K562 (cell line): ENCODE results near the gene ERAL1. TPM values are rescaled to one million over a fixed set of nuclear protein-coding genes. Genes with fewer than 3 reads are reported as not detected.
A peak's percentile ranks its signal among the peaks of the same experiment; 100 is the strongest.

Source experiments
- ATAC-seq: fragments of 200-7000 bp; cut with Tn5 transposase; 3 replicates; pipeline ENCODE4 v1.9.1; 2020; ENCODE audit warnings: moderate library complexity
- BruUV-seq: library from RNA; stranded (reverse); fragments of 400-500 nt; replicated peaks from 2 replicates; lab custom pipeline; 2021; lab: Mats Ljungman, UMichigan
- CTCF ChIA-PET: fragments of 300-600 bp; formaldehyde crosslinking; extraction: SDS; loops from one replicate; lab custom pipeline; 2021; ENCODE audit warnings: low intra/inter-chr PET ratio; lab: Yijun Ruan, JAX
- POLR2A ChIA-PET: fragments of 300-600, 350-650 bp; sonication (Branson Sonifier 250); formaldehyde crosslinking; extraction: SDS; loops from one replicate; lab custom pipeline; 2021; ENCODE audit warnings: antibody characterized with exemption, inconsistent platforms; lab: Yijun Ruan, JAX
- DNase-seq, 4 experiments: peaks; one replicate each; pipeline versions ENCODE4 v3.0.0 to v3.0.0-alpha.2; 2011 to 2018; ENCODE audit warnings: low spot score in 3 of 4, mixed read lengths in 3 of 4; ENCODE audit errors: extremely low read depth in 1 of 4
- FAIRE-seq: peaks from 2 replicates; lab custom pipeline; 2011; peaks lifted over from hg19 to GRCh38; lab: Jason Lieb, UNC
- H2AFZ ChIP-seq: 2 replicates; pipeline ENCODE4 v1.6.0; 2011; ENCODE audit warnings: low read depth, low read length, control low read depth, inconsistent platforms
- H3K27ac ChIP-seq: fragments of 200-600 bp; 3 replicates; pipeline ENCODE4 v1.8.0; 2011; ENCODE audit warnings: low read depth, mild to moderate bottlenecking, control low read depth, inconsistent platforms, low read length, moderate library complexity, mixed read lengths; ENCODE audit errors: extremely low read depth
- H3K27me3 ChIP-seq, 2 experiments: fragments of 300-600 bp in 1 of 2; 2 replicates in 1 of 2; 3 replicates in 1 of 2; pipeline versions ENCODE4 v1.6.0 to v1.8.0; 2011; ENCODE audit warnings: inconsistent platforms in 2 of 2, low read length in 2 of 2, mild to moderate bottlenecking in 1 of 2, mixed read lengths in 1 of 2, moderate library complexity in 1 of 2; ENCODE audit not compliant: control insufficient read depth in 2 of 2, insufficient read depth in 2 of 2
- H3K36me3 ChIP-seq: fragments of 300-600 bp; 3 replicates; pipeline ENCODE4 v1.8.0; 2011; ENCODE audit warnings: mild to moderate bottlenecking, low read length, inconsistent platforms; ENCODE audit not compliant: control insufficient read depth, insufficient read depth
- H3K4me1 ChIP-seq, 2 experiments: fragments of 200-600 bp in 1 of 2; replicated peaks in 1 of 2; 2 replicates in 1 of 2; 3 replicates in 1 of 2; pipeline versions ENCODE4 v1.5.1 to v1.8.0; 2011; ENCODE audit warnings: inconsistent platforms in 2 of 2, low read length in 2 of 2, mild to moderate bottlenecking in 1 of 2, mixed read lengths in 1 of 2, moderate library complexity in 1 of 2; ENCODE audit not compliant: control insufficient read depth in 2 of 2, insufficient read depth in 2 of 2
- H3K4me2 ChIP-seq: 2 replicates; pipeline ENCODE4 v1.6.1; 2011; ENCODE audit warnings: low read length, control low read depth, inconsistent platforms, mixed read lengths; ENCODE audit not compliant: insufficient read depth
- H3K4me3 ChIP-seq: fragments of 200-600 bp; sonication (generic), shearing (Covaris generic); 2 replicates; pipeline ENCODE4 v1.5.1; 2016; ENCODE audit warnings: control low read depth, inconsistent platforms
- H3K79me2 ChIP-seq: fragments of 200-600 bp; 3 replicates; pipeline ENCODE4 v1.8.0; 2011; ENCODE audit warnings: low read length, inconsistent platforms; ENCODE audit not compliant: control insufficient read depth, insufficient read depth
- H3K9ac ChIP-seq, 2 experiments: 2 replicates each; pipeline versions ENCODE4 v1.6.0 to v1.6.1; 2011; ENCODE audit warnings: low read depth in 2 of 2, low read length in 2 of 2, control low read depth in 1 of 2, inconsistent platforms in 1 of 2, mild to moderate bottlenecking in 1 of 2, mixed read lengths in 1 of 2; ENCODE audit not compliant: insufficient read depth in 1 of 2
- H3K9me1 ChIP-seq: one replicate; pipeline ENCODE4 v1.6.0; 2011; ENCODE audit warnings: inconsistent platforms, mild to moderate bottlenecking, low read length, moderate library complexity; ENCODE audit not compliant: control insufficient read depth, insufficient read depth
- H3K9me3 ChIP-seq: replicated peaks from 2 replicates; pipeline ENCODE4 v1.5.1; 2011; ENCODE audit warnings: low read depth, low read length, inconsistent platforms; ENCODE audit not compliant: control insufficient read depth, insufficient read depth
- H4K20me1 ChIP-seq: replicated peaks from 2 replicates; pipeline ENCODE4 v1.6.1; 2011; ENCODE audit warnings: low read length, inconsistent platforms, mixed read lengths; ENCODE audit not compliant: control insufficient read depth, insufficient read depth
- EP400 ChIP-seq: fragments of 450-650 bp; IDR thresholded peaks from 2 replicates; pipeline ENCODE4 v1.6.1; 2017; ENCODE audit warnings: antibody characterized with exemption, mild to moderate bottlenecking, moderate library complexity
- GABPB2 ChIP-seq: fragments of 250-450 bp; sonication (Bioruptor Pico); conservative IDR thresholded peaks from 2 replicates; pipeline ENCODE4 v1.5.1; 2021; ENCODE audit warnings: mild to moderate bottlenecking
- HMG20A ChIP-seq: fragments of 450-650 bp; formaldehyde crosslinking; conservative IDR thresholded peaks from 2 replicates; pipeline ENCODE4 v1.4.0; 2020; ENCODE audit warnings: mild to moderate bottlenecking, mixed read lengths
- SOX6 ChIP-seq: fragments of 450-650 bp; IDR thresholded peaks from 2 replicates; pipeline ENCODE4 v1.6.1; 2014; ENCODE audit warnings: mild to moderate bottlenecking
- TEAD1 ChIP-seq, 2 experiments: fragments of 450-650 bp in 1 of 2; sonication (generic) in 1 of 2; formaldehyde crosslinking; IDR thresholded peaks; 2 replicates each; pipeline versions ENCODE4 v1.4.0 to v1.8.0; 2020 to 2022; ENCODE audit warnings: mild to moderate bottlenecking in 2 of 2, missing genetic modification reagents in 1 of 2
- TOE1 ChIP-seq, 2 experiments: fragments of 450-650 bp in 1 of 2; sonication (generic) in 1 of 2; formaldehyde crosslinking in 1 of 2; IDR thresholded peaks; 2 replicates each; pipeline versions ENCODE4 v1.7.1 to v1.8.0; 2016 to 2022; ENCODE audit warnings: borderline replicate concordance in 2 of 2, mild to moderate bottlenecking in 2 of 2, antibody characterized with exemption in 1 of 2, inconsistent platforms in 1 of 2, low read depth in 1 of 2, missing genetic modification reagents in 1 of 2, moderate library complexity in 1 of 2
- ZNF318 ChIP-seq, 2 experiments: fragments of 450-650 bp; IDR thresholded peaks; 2 replicates each; pipeline ENCODE4 v1.6.1; 2016; ENCODE audit warnings: mild to moderate bottlenecking in 2 of 2, borderline replicate concordance in 1 of 2, low read depth in 1 of 2, moderate library complexity in 1 of 2
- WGBS: fragments of 100-300 bp; shearing (Covaris generic); methylation state at CpG from one replicate; pipeline ENCODE4 v1.1.6; 2016; ENCODE audit warnings: low coverage, mixed read lengths; ENCODE audit not compliant: insufficient coverage; ENCODE audit errors: missing lambda C conversion rate; 5-methylcytosine and 5-hydroxymethylcytosine counted together
- in situ Hi-C: fragments of 300-500 bp; cut with MboI; formaldehyde crosslinking; loops from 4 replicates; pipeline ENCODE4 v1.15.0; 2018; ENCODE audit warnings: inconsistent platforms, mixed read lengths
- intact Hi-C: fragments of 100-400 bp; cut with micrococcal nuclease; formaldehyde crosslinking; loops from 2 replicates; pipeline ENCODE4 v1.14.2; 2022
- polyA plus RNA-seq, 8 experiments: library from polyadenylated mRNA; depleted of rRNA in 4 of 8; stranded (reverse) in 5 of 8; unstranded in 3 of 8; fragments of >200 nt; fragmentation: Nextera tagmentation in 2 of 8; fragmentation: Illumina TruSeq in 1 of 8; extraction: Ambion mirVana in 2 of 8; extraction: Trizol in 1 of 8; gene quantifications; 2 replicates each; pipeline versions ENCODE4 v1.2.1 to v1.2.3, GENCODE V29; 2011 to 2014; ENCODE audit warnings: inconsistent platforms in 1 of 8, missing spikeins in 1 of 8
- total RNA-seq, 7 experiments: library from RNA; depleted of rRNA in 6 of 7; stranded (reverse); fragments of >200 nt in 6 of 7; fragmentation: Illumina TruSeq in 2 of 7; extraction: Trizol in 2 of 7; gene quantifications; 2 replicates each; pipeline versions ENCODE4 v1.2.1 to v1.2.3, GENCODE V29; 2011 to 2021; ENCODE audit warnings: low replicate concordance in 1 of 7
- TF ChIP-seq, protein P1 (sequence below): sonication (generic); formaldehyde crosslinking; IDR thresholded peaks from 2 replicates; pipeline ENCODE4 v1.8.0; 2022; ENCODE audit warnings: missing genetic modification reagents, mild to moderate bottlenecking, borderline replicate concordance
- TF ChIP-seq, protein P2 (sequence below): IDR thresholded peaks from 2 replicates; pipeline ENCODE4 v1.6.1; 2014; ENCODE audit warnings: antibody characterized with exemption

The ERAL1 gene
- total and polyA plus RNA-seq, 9 of the 15 experiments (the other 6 are each of a cell fraction or from before 2014, with no cell fraction given): 37.5 to 351 (median 106) TPM

DNA sequence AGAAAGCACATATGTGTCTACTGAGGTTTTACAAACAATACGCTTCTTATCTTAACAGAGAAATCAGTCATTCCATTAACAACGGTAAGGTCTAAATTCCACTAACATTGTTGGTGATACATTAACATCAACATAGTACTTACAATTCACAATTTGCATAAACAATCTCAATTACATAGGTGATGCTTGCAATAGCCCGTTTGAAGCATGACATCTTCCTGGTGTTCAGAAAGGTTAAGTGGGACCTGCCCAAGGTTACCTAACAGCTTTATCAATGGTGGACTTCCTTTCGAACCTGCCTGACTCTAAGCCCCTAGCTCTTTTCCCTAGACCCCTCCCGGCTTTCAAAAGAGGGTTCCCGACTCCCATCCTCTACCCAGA lies 12.9 kb upstream of the ERAL1 start:
- in situ Hi-C loops (no loop called here), intact Hi-C loops (loop anchor here (2.0 to 10.0 kb wide), 2 partner anchors 79 to 197 kb away; partner anchors contain the start of gene BLTP2)
- no peaks in the 10 kb centered on the region for H4K20me1 ChIP-seq
- under 1% methylated on average over 6 of the region's 6 CpGs for WGBS
- H2AFZ ChIP-seq: peak overlapping the region; percentile 99
- peak overlapping the region; percentile 93 for H3K4me2 ChIP-seq
- H3K36me3 ChIP-seq: peaks cover 11% of the 10 kb centered on the region
- H3K9me1 ChIP-seq: no peaks in the 10 kb centered on the region
- peak overlapping the region; percentile 76 for H3K27ac ChIP-seq
- peak overlapping the region; percentile 83 to 89 for H3K9ac ChIP-seq
- ChIA-PET POLR2A (interaction anchor here (0.6 to 4.7 kb wide), 24 partner anchors 9 to 224 kb away, joined by 3 to 27 read pairs (median 4); partner anchors contain the start of genes ERAL1 and RPL23A), CTCF (interaction anchor here (0.5 kb wide), 1 partner anchor 90 kb away, joined by 3 read pairs; no protein-coding TSS in a partner anchor)
- H3K4me1 ChIP-seq: peaks cover 17 to 33% of the 10 kb centered on the region in 2 experiments
- H3K9me3 ChIP-seq: no peaks in the 10 kb centered on the region
- peak in 2 of 4 experiments; percentile 45 to 53 for DNase-seq
- peak; percentile 6 for FAIRE-seq
- H3K79me2 ChIP-seq: peaks cover 61% of the 10 kb centered on the region
- H3K27me3 ChIP-seq: no peaks in the 10 kb centered on the region
- BruUV-seq: TSS peak; percentile 78
- ATAC-seq: peak; percentile 55
- H3K4me3 ChIP-seq: peak overlapping the region; percentile 71
- TF ChIP-seq, protein P1, sequence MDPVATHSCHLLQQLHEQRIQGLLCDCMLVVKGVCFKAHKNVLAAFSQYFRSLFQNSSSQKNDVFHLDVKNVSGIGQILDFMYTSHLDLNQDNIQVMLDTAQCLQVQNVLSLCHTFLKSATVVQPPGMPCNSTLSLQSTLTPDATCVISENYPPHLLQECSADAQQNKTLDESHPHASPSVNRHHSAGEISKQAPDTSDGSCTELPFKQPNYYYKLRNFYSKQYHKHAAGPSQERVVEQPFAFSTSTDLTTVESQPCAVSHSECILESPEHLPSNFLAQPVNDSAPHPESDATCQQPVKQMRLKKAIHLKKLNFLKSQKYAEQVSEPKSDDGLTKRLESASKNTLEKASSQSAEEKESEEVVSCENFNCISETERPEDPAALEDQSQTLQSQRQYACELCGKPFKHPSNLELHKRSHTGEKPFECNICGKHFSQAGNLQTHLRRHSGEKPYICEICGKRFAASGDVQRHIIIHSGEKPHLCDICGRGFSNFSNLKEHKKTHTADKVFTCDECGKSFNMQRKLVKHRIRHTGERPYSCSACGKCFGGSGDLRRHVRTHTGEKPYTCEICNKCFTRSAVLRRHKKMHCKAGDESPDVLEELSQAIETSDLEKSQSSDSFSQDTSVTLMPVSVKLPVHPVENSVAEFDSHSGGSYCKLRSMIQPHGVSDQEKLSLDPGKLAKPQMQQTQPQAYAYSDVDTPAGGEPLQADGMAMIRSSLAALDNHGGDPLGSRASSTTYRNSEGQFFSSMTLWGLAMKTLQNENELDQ (CRISPR knock-in tag): no peak
- peak; percentile 33 for TF ChIP-seq EP400
- no peak for TF ChIP-seq TEAD1 (CRISPR knock-in tag; IDR thresholded peaks at IDR 0.05)
- 0 out of 2 replicates have a peak, but pooled peaks have one; percentile 32 for TF ChIP-seq SOX6
- no peak for TF ChIP-seq ZNF318 (IDR thresholded peaks at IDR 0.05; ENCODE audit: borderline replicate concordance in 1 of 2, low read depth in 1 of 2)
- no peak for TF ChIP-seq GABPB2 (CRISPR knock-in tag)
- no peak for TF ChIP-seq TOE1 (IDR thresholded peaks at IDR 0.05; ENCODE audit: borderline replicate concordance)
- TF ChIP-seq TOE1 (CRISPR knock-in tag; IDR thresholded peaks at IDR 0.05; ENCODE audit: borderline replicate concordance, low read depth): no peak
- TF ChIP-seq HMG20A (CRISPR knock-in tag): no peak
- TF ChIP-seq, protein P2, sequence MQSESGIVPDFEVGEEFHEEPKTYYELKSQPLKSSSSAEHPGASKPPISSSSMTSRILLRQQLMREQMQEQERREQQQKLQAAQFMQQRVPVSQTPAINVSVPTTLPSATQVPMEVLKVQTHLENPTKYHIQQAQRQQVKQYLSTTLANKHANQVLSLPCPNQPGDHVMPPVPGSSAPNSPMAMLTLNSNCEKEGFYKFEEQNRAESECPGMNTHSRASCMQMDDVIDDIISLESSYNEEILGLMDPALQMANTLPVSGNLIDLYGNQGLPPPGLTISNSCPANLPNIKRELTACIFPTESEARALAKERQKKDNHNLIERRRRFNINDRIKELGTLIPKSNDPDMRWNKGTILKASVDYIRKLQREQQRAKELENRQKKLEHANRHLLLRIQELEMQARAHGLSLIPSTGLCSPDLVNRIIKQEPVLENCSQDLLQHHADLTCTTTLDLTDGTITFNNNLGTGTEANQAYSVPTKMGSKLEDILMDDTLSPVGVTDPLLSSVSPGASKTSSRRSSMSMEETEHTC: no peak
